ENCODE results near the gene SUSD3.
"Not testable (repeated sequence)": the region's sequence is repeated elsewhere in the genome, so short reads cannot be mapped to it uniquely, and the experiment has no call there.

SUSD3 gene

GRCh38 chr9:93058355-93059010 is at the start of gene SUSD3:
SUSD3 (plus strand) TSS chr9:93058701; CDS start chr9:93058743, 42 bp downstream.
- DNase-seq, result peak; percentile 48 to 57

GRCh38 chr9:93009337-93010015 is 49.0 kb upstream of the SUSD3 start:
- no peak for DNase-seq

GRCh38 chr9:93010056-93010455 is 48.4 kb upstream of the SUSD3 start:
- DNase-seq, result no peak

GRCh38 chr9:93010704-93011103 is 47.8 kb upstream of the SUSD3 start:
- no peak for DNase-seq

- DNase-seq, result no peak
Observed at GRCh38 chr9:93011114-93011513, 47.4 kb upstream of the SUSD3 start.

GRCh38 chr9:93012963-93013855 is 45.3 kb upstream of the SUSD3 start:
- DNase-seq, result no peak

- DNase-seq, result no peak
Observed at GRCh38 chr9:93013856-93014582, 44.5 kb upstream of the SUSD3 start.

GRCh38 chr9:93015190-93015589 is 43.3 kb upstream of the SUSD3 start:
- DNase-seq, result not testable (repeated sequence)

GRCh38 chr9:93017621-93018020 is 40.9 kb upstream of the SUSD3 start:
- DNase-seq, result no peak

GRCh38 chr9:93020151-93020550 is 38.4 kb upstream of the SUSD3 start:
- DNase-seq, result no peak

GRCh38 chr9:93020771-93021670 is 37.5 kb upstream of the SUSD3 start:
- DNase-seq, result peak; percentile 23 to 25

- no peak for DNase-seq
Observed at GRCh38 chr9:93022066-93022465, 36.4 kb upstream of the SUSD3 start.

- DNase-seq, result no peak
Observed at GRCh38 chr9:93022721-93023520, 35.6 kb upstream of the SUSD3 start.

GRCh38 chr9:93023521-93023815 is 35.0 kb upstream of the SUSD3 start:
- DNase-seq, result no peak

GRCh38 chr9:93024646-93024910 is 33.9 kb upstream of the SUSD3 start:
- DNase-seq, result no peak

- DNase-seq, result no peak
Observed at GRCh38 chr9:93024986-93025630, 33.4 kb upstream of the SUSD3 start.

- DNase-seq, result no peak
Observed at GRCh38 chr9:93025736-93026135, 32.8 kb upstream of the SUSD3 start.

- DNase-seq, result no peak
Observed at GRCh38 chr9:93026640-93027039, 31.9 kb upstream of the SUSD3 start.

GRCh38 chr9:93027750-93028149 is 30.8 kb upstream of the SUSD3 start:
- no peak for DNase-seq

GRCh38 chr9:93028448-93029006 is 30.0 kb upstream of the SUSD3 start:
- DNase-seq, result peak; percentile 39 to 46

All from activated CD4-positive, alpha-beta T cell treated with anti-CD3 and anti-CD28 coated beads, Interleukin-2, amount 50 U/mL, for 4 hours (primary cell).